K562 (cell line): ENCODE data around the gene NTNG1. TPM values are rescaled to one million over a fixed set of nuclear protein-coding genes. Genes with fewer than 3 reads are reported as not detected.

Experiments
- ATAC-seq: fragments of 200-7000 bp; cut with Tn5 transposase; 3 replicates; pipeline ENCODE4 v1.9.1; 2020; ENCODE audit warnings: moderate library complexity
- BruUV-seq: library from RNA; stranded (reverse); fragments of 400-500 nt; replicated peaks from 2 replicates; lab custom pipeline; 2021; lab: Mats Ljungman, UMichigan
- CTCF ChIA-PET: fragments of 300-600 bp; formaldehyde crosslinking; extraction: SDS; loops from one replicate; lab custom pipeline; 2021; ENCODE audit warnings: low intra/inter-chr PET ratio; lab: Yijun Ruan, JAX
- POLR2A ChIA-PET: fragments of 300-600, 350-650 bp; sonication (Branson Sonifier 250); formaldehyde crosslinking; extraction: SDS; loops from one replicate; lab custom pipeline; 2021; ENCODE audit warnings: antibody characterized with exemption, inconsistent platforms; lab: Yijun Ruan, JAX
- DNase-seq, 4 experiments: peaks; one replicate each; pipeline versions ENCODE4 v3.0.0 to v3.0.0-alpha.2; 2011 to 2018; ENCODE audit warnings: low spot score in 3 of 4, mixed read lengths in 3 of 4; ENCODE audit errors: extremely low read depth in 1 of 4
- FAIRE-seq: peaks from 2 replicates; lab custom pipeline; 2011; peaks lifted over from hg19 to GRCh38; lab: Jason Lieb, UNC
- H2AFZ ChIP-seq: 2 replicates; pipeline ENCODE4 v1.6.0; 2011; ENCODE audit warnings: low read depth, low read length, control low read depth, inconsistent platforms
- H3K27ac ChIP-seq: fragments of 200-600 bp; 3 replicates; pipeline ENCODE4 v1.8.0; 2011; ENCODE audit warnings: low read depth, mild to moderate bottlenecking, control low read depth, inconsistent platforms, low read length, moderate library complexity, mixed read lengths; ENCODE audit errors: extremely low read depth
- H3K27me3 ChIP-seq, 2 experiments: fragments of 300-600 bp in 1 of 2; 2 replicates in 1 of 2; 3 replicates in 1 of 2; pipeline versions ENCODE4 v1.6.0 to v1.8.0; 2011; ENCODE audit warnings: inconsistent platforms in 2 of 2, low read length in 2 of 2, mild to moderate bottlenecking in 1 of 2, mixed read lengths in 1 of 2, moderate library complexity in 1 of 2; ENCODE audit not compliant: control insufficient read depth in 2 of 2, insufficient read depth in 2 of 2
- H3K36me3 ChIP-seq: fragments of 300-600 bp; 3 replicates; pipeline ENCODE4 v1.8.0; 2011; ENCODE audit warnings: mild to moderate bottlenecking, low read length, inconsistent platforms; ENCODE audit not compliant: control insufficient read depth, insufficient read depth
- H3K4me1 ChIP-seq, 2 experiments: fragments of 200-600 bp in 1 of 2; replicated peaks in 1 of 2; 2 replicates in 1 of 2; 3 replicates in 1 of 2; pipeline versions ENCODE4 v1.5.1 to v1.8.0; 2011; ENCODE audit warnings: inconsistent platforms in 2 of 2, low read length in 2 of 2, mild to moderate bottlenecking in 1 of 2, mixed read lengths in 1 of 2, moderate library complexity in 1 of 2; ENCODE audit not compliant: control insufficient read depth in 2 of 2, insufficient read depth in 2 of 2
- H3K4me2 ChIP-seq: 2 replicates; pipeline ENCODE4 v1.6.1; 2011; ENCODE audit warnings: low read length, control low read depth, inconsistent platforms, mixed read lengths; ENCODE audit not compliant: insufficient read depth
- H3K4me3 ChIP-seq: fragments of 200-600 bp; sonication (generic), shearing (Covaris generic); 2 replicates; pipeline ENCODE4 v1.5.1; 2016; ENCODE audit warnings: control low read depth, inconsistent platforms
- H3K79me2 ChIP-seq: fragments of 200-600 bp; 3 replicates; pipeline ENCODE4 v1.8.0; 2011; ENCODE audit warnings: low read length, inconsistent platforms; ENCODE audit not compliant: control insufficient read depth, insufficient read depth
- H3K9ac ChIP-seq, 2 experiments: 2 replicates each; pipeline versions ENCODE4 v1.6.0 to v1.6.1; 2011; ENCODE audit warnings: low read depth in 2 of 2, low read length in 2 of 2, control low read depth in 1 of 2, inconsistent platforms in 1 of 2, mild to moderate bottlenecking in 1 of 2, mixed read lengths in 1 of 2; ENCODE audit not compliant: insufficient read depth in 1 of 2
- H3K9me1 ChIP-seq: one replicate; pipeline ENCODE4 v1.6.0; 2011; ENCODE audit warnings: inconsistent platforms, mild to moderate bottlenecking, low read length, moderate library complexity; ENCODE audit not compliant: control insufficient read depth, insufficient read depth
- H3K9me3 ChIP-seq: replicated peaks from 2 replicates; pipeline ENCODE4 v1.5.1; 2011; ENCODE audit warnings: low read depth, low read length, inconsistent platforms; ENCODE audit not compliant: control insufficient read depth, insufficient read depth
- H4K20me1 ChIP-seq: replicated peaks from 2 replicates; pipeline ENCODE4 v1.6.1; 2011; ENCODE audit warnings: low read length, inconsistent platforms, mixed read lengths; ENCODE audit not compliant: control insufficient read depth, insufficient read depth
- GABPB1 ChIP-seq: sonication (generic); formaldehyde crosslinking; IDR thresholded peaks from 2 replicates; pipeline ENCODE4 v1.8.0; 2022; ENCODE audit warnings: mild to moderate bottlenecking, missing genetic modification reagents
- MAZ ChIP-seq, 2 experiments: fragments of 450-650 bp in 1 of 2; sonication (generic) in 1 of 2; formaldehyde crosslinking; IDR thresholded peaks in 1 of 2; conservative IDR thresholded peaks in 1 of 2; 2 replicates each; pipeline versions ENCODE4 v1.4.0 to v1.5.0; 2020; ENCODE audit warnings: mild to moderate bottlenecking in 1 of 2, missing genetic modification reagents in 1 of 2
- WGBS: fragments of 100-300 bp; shearing (Covaris generic); methylation state at CpG from one replicate; pipeline ENCODE4 v1.1.6; 2016; ENCODE audit warnings: low coverage, mixed read lengths; ENCODE audit not compliant: insufficient coverage; ENCODE audit errors: missing lambda C conversion rate; 5-methylcytosine and 5-hydroxymethylcytosine counted together
- in situ Hi-C: fragments of 300-500 bp; cut with MboI; formaldehyde crosslinking; loops from 4 replicates; pipeline ENCODE4 v1.15.0; 2018; ENCODE audit warnings: inconsistent platforms, mixed read lengths
- intact Hi-C: fragments of 100-400 bp; cut with micrococcal nuclease; formaldehyde crosslinking; loops from 2 replicates; pipeline ENCODE4 v1.14.2; 2022
- polyA plus RNA-seq, 8 experiments: library from polyadenylated mRNA; depleted of rRNA in 4 of 8; stranded (reverse) in 5 of 8; unstranded in 3 of 8; fragments of >200 nt; fragmentation: Nextera tagmentation in 2 of 8; fragmentation: Illumina TruSeq in 1 of 8; extraction: Ambion mirVana in 2 of 8; extraction: Trizol in 1 of 8; gene quantifications; 2 replicates each; pipeline versions ENCODE4 v1.2.1 to v1.2.3, GENCODE V29; 2011 to 2014; ENCODE audit warnings: inconsistent platforms in 1 of 8, missing spikeins in 1 of 8
- total RNA-seq, 7 experiments: library from RNA; depleted of rRNA in 6 of 7; stranded (reverse); fragments of >200 nt in 6 of 7; fragmentation: Illumina TruSeq in 2 of 7; extraction: Trizol in 2 of 7; gene quantifications; 2 replicates each; pipeline versions ENCODE4 v1.2.1 to v1.2.3, GENCODE V29; 2011 to 2021; ENCODE audit warnings: low replicate concordance in 1 of 7
- TF ChIP-seq, protein P1 (sequence below): fragments of 250-450 bp; sonication (Bioruptor Pico); IDR thresholded peaks from 2 replicates; pipeline ENCODE4 v1.5.0; 2021

The NTNG1 gene
- total and polyA plus RNA-seq, 9 of the 15 experiments (the other 6 are each of a cell fraction or from before 2014, with no cell fraction given) = not detected

GRCh38 chr1:107291987-107292386, 151.1 kb downstream of the NTNG1 start:
- Histone ChIP-seq H3K79me2 (no peaks in the 10 kb centered on the region), H3K9me3 (peaks cover 2% of the 10 kb centered on the region; the same call in 1 of the 2 replicates), H3K4me2 (no peak overlapping the region), H3K27me3 (no peaks in the 10 kb centered on the region), H3K9me1 (no peaks in the 10 kb centered on the region), H2AFZ (no peak overlapping the region), H3K36me3 (no peaks in the 10 kb centered on the region), H3K27ac (no peak overlapping the region), H4K20me1 (no peaks in the 10 kb centered on the region), H3K4me3 (no peak overlapping the region), H3K9ac (no peak overlapping the region), H3K4me1 (no peaks in the 10 kb centered on the region)
- ChIA-PET POLR2A (no interaction called here), CTCF (no interaction called here)
- TF ChIP-seq MAZ (CRISPR knock-in tag; conservative IDR thresholded peaks at IDR 0.05 in 1 of 2, IDR thresholded peaks at IDR 0.05 in 1 of 2) (no peak), GABPB1 (CRISPR knock-in tag) (no peak)
- TF ChIP-seq, protein P1, sequence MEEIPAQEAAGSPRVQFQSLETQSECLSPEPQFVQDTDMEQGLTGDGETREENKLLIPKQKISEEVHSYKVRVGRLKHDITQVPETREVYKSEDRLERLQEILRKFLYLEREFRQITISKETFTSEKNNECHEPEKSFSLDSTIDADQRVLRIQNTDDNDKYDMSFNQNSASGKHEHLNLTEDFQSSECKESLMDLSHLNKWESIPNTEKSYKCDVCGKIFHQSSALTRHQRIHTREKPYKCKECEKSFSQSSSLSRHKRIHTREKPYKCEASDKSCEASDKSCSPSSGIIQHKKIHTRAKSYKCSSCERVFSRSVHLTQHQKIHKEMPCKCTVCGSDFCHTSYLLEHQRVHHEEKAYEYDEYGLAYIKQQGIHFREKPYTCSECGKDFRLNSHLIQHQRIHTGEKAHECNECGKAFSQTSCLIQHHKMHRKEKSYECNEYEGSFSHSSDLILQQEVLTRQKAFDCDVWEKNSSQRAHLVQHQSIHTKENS = no peak
- BruUV-seq = no TSS peak
- FAIRE-seq (no peak), ATAC-seq (no peak), DNase-seq (no peak)
- in situ Hi-C loops = no loop called here
- intact Hi-C loops = no loop called here
- 0% methylated on average over 5 of the region's 5 CpGs for WGBS
